Kidney epithelial cell (primary cell): ENCODE results near the gene SFTA2. TPM values are rescaled to one million over a fixed set of nuclear protein-coding genes. Genes with fewer than 3 reads are reported as not detected.
A peak's percentile ranks its signal among the peaks of the same experiment; 100 is the strongest.

Experiments used
- DNase-seq: peaks from one replicate; pipeline ENCODE4 v3.0.0-alpha.2; 2010; ENCODE audit warnings: low read depth
- H3K27me3 ChIP-seq: 2 replicates; pipeline ENCODE4 v1.6.0; 2011; ENCODE audit warnings: low read length; ENCODE audit not compliant: control insufficient read depth, insufficient read depth
- H3K36me3 ChIP-seq: 2 replicates; pipeline ENCODE4 v1.5.1; 2011; ENCODE audit warnings: low read length; ENCODE audit not compliant: control insufficient read depth, insufficient read depth
- H3K4me3 ChIP-seq: 2 replicates; pipeline ENCODE4 v1.5.1; 2011; ENCODE audit warnings: low read depth, mild to moderate bottlenecking, control low read depth, low read length
- CTCF ChIP-seq: IDR thresholded peaks from 2 replicates; pipeline ENCODE4 v1.5.1; 2011; ENCODE audit warnings: mild to moderate bottlenecking, moderate library complexity, low read length, control low read depth, inconsistent platforms; ENCODE audit not compliant: insufficient read depth, poor library complexity, severe bottlenecking
- total RNA-seq: library from RNA; depleted of rRNA; stranded (reverse); fragments of >200 nt; gene quantifications from 2 replicates; pipeline ENCODE4 v1.2.3, GENCODE V29; 2015

Gene SFTA2
- total RNA-seq, 1 donor from 2014 or later = 1.0 TPM

DNA sequence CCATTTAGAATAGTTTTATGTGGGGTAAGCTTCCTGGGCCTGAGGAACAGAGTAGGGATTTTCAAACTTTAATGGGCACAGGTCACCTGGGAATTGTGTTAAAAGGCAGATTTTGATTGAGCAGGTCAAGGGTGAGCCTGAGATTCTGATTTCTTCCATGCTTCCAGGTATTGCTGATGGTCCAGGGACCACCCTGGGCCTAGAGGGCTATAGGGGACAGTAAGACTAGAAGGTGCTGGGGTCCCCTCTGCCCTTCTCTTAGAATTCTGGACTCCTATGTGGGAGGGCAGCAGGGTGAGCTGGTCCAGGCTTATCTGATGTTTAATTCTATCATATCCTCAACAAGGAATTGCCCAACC lies 45.1 kb downstream of the SFTA2 start:
- no peak for DNase-seq
- Histone ChIP-seq H3K36me3 (peaks cover 2% of the 10 kb centered on the region), H3K4me3 (peak overlapping the region; percentile 62), H3K27me3 (no peaks in the 10 kb centered on the region)
- no peak for TF ChIP-seq CTCF

DNA sequence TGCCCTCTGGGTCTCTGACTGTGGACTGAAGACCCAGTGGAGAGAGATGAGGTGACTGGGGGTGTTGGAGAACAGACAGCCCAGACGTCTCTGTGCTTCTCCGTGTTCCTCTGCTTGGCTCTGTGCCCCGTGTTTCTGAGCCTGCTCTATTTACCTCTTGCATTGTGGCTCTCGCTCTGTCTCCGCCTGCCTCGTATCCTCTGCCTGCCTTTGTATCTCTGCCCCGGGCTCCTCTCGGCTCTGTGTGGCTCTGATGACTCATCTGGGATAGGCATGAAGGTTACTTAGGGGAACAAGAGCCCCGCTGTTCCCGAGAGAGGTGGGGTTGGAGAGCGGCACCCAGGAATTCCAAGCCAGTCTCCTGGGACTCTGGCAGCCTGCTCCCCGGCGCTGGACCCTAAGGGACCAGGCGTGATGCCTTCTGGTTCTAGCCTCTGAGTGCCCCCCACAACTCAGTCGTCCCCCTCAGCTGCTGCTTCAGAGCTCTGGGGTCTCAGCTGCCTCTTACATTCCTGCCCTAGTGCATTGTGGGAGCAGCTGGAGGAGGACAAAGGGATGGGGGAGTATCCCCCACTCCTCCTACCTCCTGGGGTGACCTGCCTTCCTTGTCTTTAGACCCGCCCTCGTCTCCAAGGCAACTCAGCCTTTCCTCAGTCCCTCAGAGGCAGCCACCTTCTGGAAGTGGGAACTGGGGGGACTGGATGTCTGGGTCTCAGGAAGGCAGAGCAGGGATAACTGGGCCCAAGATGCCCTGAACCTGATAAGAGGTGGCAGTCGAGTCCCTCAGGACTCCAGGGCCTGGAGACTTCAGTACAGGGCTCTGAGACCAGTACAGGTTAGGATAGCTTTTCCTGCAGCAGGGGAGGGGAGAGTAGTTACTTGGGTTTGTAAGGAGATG lies 45.7 kb downstream of the SFTA2 start:
- H3K27me3 ChIP-seq = no peaks in the 10 kb centered on the region
- no peak for TF ChIP-seq CTCF
- DNase-seq = no peak
- peak overlapping the region; percentile 62 for H3K4me3 ChIP-seq
- peaks cover 2% of the 10 kb centered on the region for H3K36me3 ChIP-seq

- Histone ChIP-seq H3K27me3 (no peaks in the 10 kb centered on the region), H3K36me3 (peaks cover under 1% of the 10 kb centered on the region), H3K4me3 (peak overlapping the region; percentile 62)
- DNase-seq = no peak
- TF ChIP-seq CTCF = no peak
These were observed 46.4 kb downstream of the SFTA2 start for GRCh38 chr6:30885481-30885998.

DNA sequence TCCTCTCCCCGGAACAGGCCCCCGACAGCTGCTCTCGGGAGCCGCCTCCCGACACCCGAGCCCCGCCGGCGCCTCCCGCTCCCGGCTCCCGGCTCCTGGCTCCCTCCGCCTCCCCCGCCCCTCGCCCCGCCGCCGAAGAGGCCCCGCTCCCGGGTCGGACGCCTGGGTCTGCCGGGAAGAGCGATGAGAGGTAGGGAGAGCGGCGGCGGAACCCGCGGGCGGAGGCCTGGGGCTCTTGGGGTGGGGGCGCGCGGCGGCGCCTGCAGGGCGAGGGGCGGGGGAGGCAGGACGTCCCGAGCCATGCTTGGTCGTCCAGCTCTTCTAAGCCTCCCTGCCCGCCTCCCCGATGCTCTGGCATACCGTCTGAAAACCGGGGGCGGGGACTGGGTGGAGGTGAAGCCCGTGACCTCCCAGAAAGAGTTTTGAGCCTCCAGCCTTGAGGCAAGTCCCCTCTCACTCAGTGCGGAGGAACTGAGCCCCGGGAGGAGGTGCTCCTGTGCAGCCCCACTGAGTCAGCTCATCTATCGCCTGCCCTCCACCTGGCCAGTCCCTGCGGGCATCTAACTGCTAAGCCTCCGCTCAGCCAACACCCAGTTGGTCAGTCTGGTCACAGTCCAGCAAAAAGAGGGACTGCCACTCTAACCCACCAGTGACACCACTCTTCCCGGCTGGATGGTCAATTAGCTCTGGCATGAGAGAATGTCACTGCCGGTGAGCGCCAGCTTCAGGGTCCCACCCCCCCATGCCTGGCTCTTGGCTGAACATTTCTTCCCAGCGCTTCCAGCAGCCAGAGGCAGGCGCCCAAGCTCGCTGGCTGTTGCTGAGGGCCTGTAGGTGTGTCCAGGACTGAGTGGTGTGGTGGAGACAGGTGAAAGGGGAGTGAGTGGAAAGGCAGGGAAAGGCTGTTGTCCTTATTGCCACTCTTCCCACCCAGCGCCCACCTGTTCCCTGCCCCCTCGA lies 47.2 kb downstream of the SFTA2 start:
- Histone ChIP-seq H3K27me3 (no peaks in the 10 kb centered on the region), H3K4me3 (peak overlapping the region; percentile 62), H3K36me3 (no peaks in the 10 kb centered on the region)
- no peak for TF ChIP-seq CTCF
- no peak for DNase-seq

DNA sequence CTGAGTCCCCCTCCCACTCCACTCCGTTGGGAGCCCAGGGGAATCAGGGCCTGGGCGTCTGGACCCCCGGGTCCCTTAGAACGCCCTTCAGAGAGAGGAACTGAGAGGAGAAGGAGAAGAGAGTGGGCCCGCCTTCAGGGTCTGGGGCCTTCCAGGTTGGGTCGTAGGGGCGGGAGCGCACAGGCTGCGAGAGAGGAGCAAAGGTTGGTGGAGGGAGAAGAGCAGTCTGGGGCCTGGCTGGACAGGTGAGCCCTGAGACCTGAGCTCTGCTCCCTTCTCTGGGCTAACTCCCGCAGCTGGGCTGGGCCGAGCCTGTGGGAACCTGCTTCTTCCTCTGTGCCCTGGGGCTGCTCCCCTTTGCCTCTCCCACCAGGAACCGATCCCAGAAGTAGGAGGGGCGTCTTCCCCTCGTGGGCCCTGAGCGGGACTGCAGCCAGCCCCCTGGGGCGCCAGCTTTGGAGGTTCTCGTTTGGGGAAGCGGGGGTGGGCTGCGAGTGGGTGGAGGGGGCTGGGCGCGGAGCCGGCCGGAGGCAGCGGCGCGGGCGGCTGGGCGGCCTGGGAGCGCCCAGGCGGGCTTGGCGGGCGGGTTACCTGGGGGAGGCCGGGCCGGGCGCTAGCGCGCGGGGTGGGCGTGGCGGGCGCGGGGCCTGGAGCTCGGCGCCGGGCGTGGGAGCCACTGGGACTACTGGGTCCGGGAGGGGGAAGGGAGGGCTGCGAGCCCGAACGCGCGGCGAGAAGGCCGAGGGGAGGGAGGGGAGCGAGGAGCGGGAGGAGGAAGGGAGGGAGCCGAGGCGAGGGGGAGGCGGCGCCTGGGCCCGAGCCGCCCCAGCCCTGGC lies 48.1 kb downstream of the SFTA2 start, which contains the start of gene DDR1:
DDR1 (plus strand) TSS at position 835 of the 836 bp plus-strand sequence. CDS start 4,211 bp downstream, outside the sequence.
- TF ChIP-seq CTCF = no peak
- no peaks in the 10 kb centered on the region for H3K36me3 ChIP-seq
- H3K27me3 ChIP-seq = no peaks in the 10 kb centered on the region
- H3K4me3 ChIP-seq = peak within 1 kb of the TSS; percentile 62
- DNase-seq = no peak
